Activated naive CD4-positive, alpha-beta T cell treated with anti-CD3 and anti-CD28 coated beads for 36 hours (primary cell): ENCODE results near the gene F8. TPM values are rescaled to one million over a fixed set of nuclear protein-coding genes. Genes with fewer than 3 reads are reported as not detected.
"Not testable (repeated sequence)": the region's sequence is repeated elsewhere in the genome, so short reads cannot be mapped to it uniquely, and the experiment has no call there.

Experiments used
- CTCF ChIA-PET: fragments of 350-600 bp; sonication (Branson Sonifier 250); formaldehyde crosslinking; loops from one replicate; lab custom pipeline; 2021; ENCODE audit warnings: antibody characterized with exemption; lab: Charles Lee
- DNase-seq: peaks from one replicate; pipeline ENCODE4 v3.0.0-alpha.2; 2020
- H3K27ac Mint-ChIP-seq: one replicate; pipeline ENCODE4 v1.8.0; 2021; ENCODE audit warnings: mild to moderate bottlenecking, mixed read lengths
- H3K27me3 Mint-ChIP-seq: one replicate; pipeline ENCODE4 v1.8.0; 2021; ENCODE audit warnings: low read depth, mixed read lengths
- H3K36me3 Mint-ChIP-seq: one replicate; pipeline ENCODE4 v1.8.0; 2021; ENCODE audit warnings: low read depth, mixed read lengths
- H3K4me1 Mint-ChIP-seq: one replicate; pipeline ENCODE4 v1.8.0; 2021; ENCODE audit warnings: low read depth, mixed read lengths
- H3K4me3 Mint-ChIP-seq: one replicate; pipeline ENCODE4 v1.8.0; 2021; ENCODE audit warnings: mild to moderate bottlenecking, moderate library complexity, mixed read lengths
- H3K9me3 Mint-ChIP-seq: one replicate; pipeline ENCODE4 v1.8.0; 2021; ENCODE audit warnings: mixed read lengths
- intact Hi-C: fragments of 100-400 bp; cut with micrococcal nuclease; formaldehyde crosslinking; loops from one replicate; pipeline ENCODE4 v1.15.1; 2023
- total RNA-seq, 2 experiments: library from RNA; stranded (reverse); gene quantifications; one replicate each; pipeline ENCODE4 v1.2.3, GENCODE V29; 2021

The F8 gene
- total RNA-seq, 2 experiments from 2014 or later, result 4.1 to 4.6 TPM

GRCh38 chrX:154968353-154968752 lies 54.2 kb downstream of the F8 start:
- Mint-ChIP-seq H3K27me3 (no peaks in the 10 kb centered on the region), H3K27ac (no peak overlapping the region), H3K36me3 (no peaks in the 10 kb centered on the region), H3K4me3 (no peak overlapping the region), H3K9me3 (no peaks in the 10 kb centered on the region), H3K4me1 (no peaks in the 10 kb centered on the region)
- intact Hi-C loops, result no loop called here
- no peak for DNase-seq
- CTCF ChIA-PET, result interaction anchor here (1.0 kb wide), 1 partner anchor 49 kb away, joined by 3 read pairs; no protein-coding TSS in a partner anchor

- no peaks in the 10 kb centered on the region for H3K27me3 Mint-ChIP-seq
- DNase-seq, result no peak
- intact Hi-C loops, result no loop called here
- H3K9me3 Mint-ChIP-seq, result no peaks in the 10 kb centered on the region
- H3K27ac Mint-ChIP-seq, result no peak overlapping the region
- H3K4me3 Mint-ChIP-seq, result no peak overlapping the region
- no peaks in the 10 kb centered on the region for H3K36me3 Mint-ChIP-seq
- CTCF ChIA-PET, result no interaction called here
- no peaks in the 10 kb centered on the region for H3K4me1 Mint-ChIP-seq
Observed at GRCh38 chrX:154967603-154968002, 54.9 kb downstream of the F8 start.

- CTCF ChIA-PET, result no interaction called here
- intact Hi-C loops, result no loop called here
- Mint-ChIP-seq H3K27me3 (no peaks in the 10 kb centered on the region), H3K4me1 (no peaks in the 10 kb centered on the region), H3K36me3 (no peaks in the 10 kb centered on the region), H3K27ac (no peak overlapping the region), H3K9me3 (no peaks in the 10 kb centered on the region), H3K4me3 (no peak overlapping the region)
- no peak for DNase-seq
Observed at GRCh38 chrX:154961947-154962346, 60.6 kb downstream of the F8 start.

DNA sequence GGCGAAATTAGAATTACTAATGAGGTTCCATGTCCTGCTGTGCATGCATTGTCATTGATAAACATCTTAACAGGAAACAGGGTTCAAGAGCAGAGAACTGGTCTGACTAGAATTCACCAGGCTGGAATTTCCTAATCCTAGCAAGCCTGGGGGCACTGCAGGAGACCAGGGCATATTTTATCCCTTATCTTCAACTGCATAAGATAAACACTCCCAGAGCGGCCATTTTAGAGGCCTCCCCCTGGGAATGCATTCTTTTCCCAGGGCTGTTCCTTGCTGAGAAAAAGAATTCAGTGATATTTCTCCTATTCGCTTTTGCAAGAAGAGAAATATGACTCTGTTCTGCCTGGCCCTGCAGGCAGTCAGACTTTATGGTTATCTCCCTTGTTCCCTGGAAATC lies 66.7 kb downstream of the F8 start:
- H3K36me3 Mint-ChIP-seq, H3K4me3 Mint-ChIP-seq, H3K4me1 Mint-ChIP-seq, intact Hi-C loops, DNase-seq, H3K9me3 Mint-ChIP-seq, H3K27me3 Mint-ChIP-seq, H3K27ac Mint-ChIP-seq, CTCF ChIA-PET: not testable (repeated sequence)

DNA sequence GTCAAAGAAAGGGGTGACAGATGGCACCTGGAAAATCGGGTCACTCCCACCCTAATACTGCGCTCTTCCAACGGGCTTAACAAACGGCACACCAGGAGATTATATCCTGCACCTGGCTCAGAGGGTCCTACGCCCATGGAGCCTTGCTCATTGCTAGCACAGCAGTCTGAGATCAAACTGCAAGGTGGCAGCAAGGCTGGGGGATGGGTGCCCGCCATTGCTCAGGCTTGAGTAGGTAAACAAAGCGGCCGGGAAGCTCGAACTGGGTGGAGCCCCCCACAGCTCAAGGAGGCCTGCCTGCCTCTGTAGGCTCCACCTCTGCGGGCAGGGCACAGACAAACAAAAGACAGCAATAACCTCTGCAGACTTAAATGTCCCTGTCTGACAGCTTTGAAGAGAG lies 83.3 kb downstream of the F8 start:
- H3K9me3 Mint-ChIP-seq, result not testable (repeated sequence)

GRCh38 chrX:154924771-154925170 lies 97.8 kb downstream of the F8 start:
- H3K4me3 Mint-ChIP-seq, H3K4me1 Mint-ChIP-seq, H3K36me3 Mint-ChIP-seq, H3K9me3 Mint-ChIP-seq, H3K27ac Mint-ChIP-seq, DNase-seq, H3K27me3 Mint-ChIP-seq, intact Hi-C loops, CTCF ChIA-PET: not testable (repeated sequence)

More for the DNA sequence above, 83.3 kb downstream of the F8 start:
- H3K27me3 Mint-ChIP-seq, H3K4me1 Mint-ChIP-seq, H3K36me3 Mint-ChIP-seq, DNase-seq, intact Hi-C loops, H3K27ac Mint-ChIP-seq, H3K4me3 Mint-ChIP-seq, CTCF ChIA-PET: not testable (repeated sequence)

- Mint-ChIP-seq H3K4me3 (peak overlapping the region; percentile 55), H3K4me1 (no peaks in the 10 kb centered on the region), H3K9me3 (no peaks in the 10 kb centered on the region), H3K27ac (no peak overlapping the region), H3K27me3 (no peaks in the 10 kb centered on the region), H3K36me3 (no peaks in the 10 kb centered on the region)
- CTCF ChIA-PET, result interaction anchor here (0.6 to 2.0 kb wide), 29 partner anchors 9 to 342 kb away, joined by 3 to 11 read pairs (median 4); partner anchors contain the start of gene VBP1
- intact Hi-C loops, result loop anchor here (1.0 to 5.0 kb wide), 3 partner anchors 63 to 168 kb away; no protein-coding TSS in a partner anchor
- DNase-seq, result peak; percentile 19
Observed at GRCh38 chrX:154918060-154918483, 104.5 kb downstream of the F8 start.

DNA sequence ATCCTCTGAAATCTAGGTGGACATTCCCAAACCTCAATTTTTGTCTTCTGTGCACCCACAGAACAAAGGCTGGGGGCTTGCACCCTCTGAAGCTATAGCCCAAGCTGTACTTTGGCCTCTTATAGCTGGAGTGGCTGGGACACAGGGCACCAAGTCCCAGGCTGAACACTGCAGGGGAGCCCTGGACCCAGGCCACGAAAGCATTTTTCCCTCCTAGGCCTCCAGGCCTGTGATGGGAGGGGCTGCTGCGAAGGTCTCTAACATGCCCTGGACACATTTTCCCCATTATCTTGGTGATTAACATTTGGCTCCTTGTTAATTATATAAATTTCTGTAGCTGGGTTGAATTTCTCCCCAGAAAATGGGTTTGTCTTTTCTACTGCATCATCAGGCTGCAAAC lies 108.5 kb downstream of the F8 start:
- Mint-ChIP-seq H3K9me3 (no peaks in the 10 kb centered on the region), H3K4me1 (no peaks in the 10 kb centered on the region), H3K36me3 (no peaks in the 10 kb centered on the region), H3K4me3 (no peak overlapping the region), H3K27ac (no peak overlapping the region), H3K27me3 (peaks cover 2% of the 10 kb centered on the region)
- no peak for DNase-seq
- CTCF ChIA-PET, result interaction anchor here (0.5 kb wide), 1 partner anchor 65 kb away, joined by 3 read pairs; no protein-coding TSS in a partner anchor
- intact Hi-C loops, result no loop called here

DNA sequence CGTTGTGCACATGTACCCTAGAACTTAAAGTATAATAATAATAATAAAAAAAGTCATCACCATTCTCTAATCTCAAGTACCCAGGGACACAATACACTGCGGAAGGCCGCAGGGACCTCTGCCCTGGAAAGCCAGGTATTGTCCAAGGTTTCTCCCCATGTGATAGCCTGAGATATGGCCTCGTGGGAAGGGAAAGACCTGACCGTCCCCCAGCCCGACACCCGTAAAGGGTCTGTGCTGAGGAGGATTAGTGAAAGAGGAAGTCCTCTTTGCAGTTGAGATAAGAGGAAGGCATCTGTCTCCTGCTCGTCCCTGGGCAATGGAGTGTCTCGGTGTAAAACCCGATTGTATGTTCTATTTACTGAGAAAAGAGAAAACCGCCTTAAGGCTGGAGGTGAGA lies 112.0 kb downstream of the F8 start:
- DNase-seq, H3K4me1 Mint-ChIP-seq, intact Hi-C loops, H3K36me3 Mint-ChIP-seq, H3K27ac Mint-ChIP-seq, H3K27me3 Mint-ChIP-seq, CTCF ChIA-PET, H3K4me3 Mint-ChIP-seq, H3K9me3 Mint-ChIP-seq: not testable (repeated sequence)

DNA sequence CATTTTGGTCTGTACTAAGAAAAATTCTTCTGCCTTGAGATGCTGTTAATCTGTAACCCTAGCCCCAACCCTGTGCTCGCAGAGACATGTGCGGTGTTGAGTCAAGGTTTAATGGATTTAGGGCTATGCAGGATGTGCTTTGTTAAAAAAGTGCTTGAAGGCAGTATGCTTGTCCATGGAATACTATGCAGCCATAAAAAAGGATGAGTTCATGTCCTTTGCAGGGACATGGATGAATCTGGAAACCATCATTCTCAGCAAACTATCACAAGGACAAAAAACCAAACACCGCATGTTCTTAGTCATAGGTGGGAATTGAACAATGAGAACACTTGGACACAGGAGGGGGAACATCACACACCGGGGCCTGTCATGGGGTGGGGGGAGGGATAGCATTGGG lies 112.5 kb downstream of the F8 start:
- H3K36me3 Mint-ChIP-seq, H3K27ac Mint-ChIP-seq, H3K4me1 Mint-ChIP-seq, intact Hi-C loops, H3K4me3 Mint-ChIP-seq, DNase-seq, CTCF ChIA-PET, H3K9me3 Mint-ChIP-seq, H3K27me3 Mint-ChIP-seq: not testable (repeated sequence)

DNA sequence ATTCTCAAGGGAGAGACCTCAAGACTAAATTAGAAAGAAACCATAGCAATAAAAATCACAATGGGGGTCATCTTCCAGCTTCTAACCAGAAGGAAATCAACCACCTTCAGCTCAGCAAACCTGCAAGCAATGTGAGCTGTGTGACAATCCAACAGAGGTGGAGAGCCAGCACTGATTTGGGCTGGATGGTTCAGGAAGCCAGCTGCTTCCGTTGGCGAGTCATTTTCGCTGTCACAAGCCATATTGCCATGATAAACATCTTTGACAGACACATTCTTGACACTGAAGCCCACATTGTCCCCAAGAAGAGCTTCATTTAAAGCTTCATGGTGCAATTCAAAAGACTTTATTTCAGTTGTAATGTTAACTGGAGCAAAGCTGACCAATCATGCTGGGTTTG lies 113.7 kb downstream of the F8 start:
- H3K27ac Mint-ChIP-seq, result no peak overlapping the region
- H3K4me1 Mint-ChIP-seq, result no peaks in the 10 kb centered on the region
- intact Hi-C loops, result no loop called here
- no peak overlapping the region for H3K4me3 Mint-ChIP-seq
- H3K27me3 Mint-ChIP-seq, result peaks cover 2% of the 10 kb centered on the region
- H3K36me3 Mint-ChIP-seq, result no peaks in the 10 kb centered on the region
- CTCF ChIA-PET, result interaction anchor here (1.7 kb wide), 1 partner anchor 9 kb away, joined by 10 read pairs; no protein-coding TSS in a partner anchor
- H3K9me3 Mint-ChIP-seq, result no peaks in the 10 kb centered on the region
- no peak for DNase-seq

- CTCF ChIA-PET, result no interaction called here
- Mint-ChIP-seq H3K4me1 (no peaks in the 10 kb centered on the region), H3K9me3 (no peaks in the 10 kb centered on the region)
Observed at GRCh38 chrX:154902408-154902807, 120.1 kb downstream of the F8 start.

DNA sequence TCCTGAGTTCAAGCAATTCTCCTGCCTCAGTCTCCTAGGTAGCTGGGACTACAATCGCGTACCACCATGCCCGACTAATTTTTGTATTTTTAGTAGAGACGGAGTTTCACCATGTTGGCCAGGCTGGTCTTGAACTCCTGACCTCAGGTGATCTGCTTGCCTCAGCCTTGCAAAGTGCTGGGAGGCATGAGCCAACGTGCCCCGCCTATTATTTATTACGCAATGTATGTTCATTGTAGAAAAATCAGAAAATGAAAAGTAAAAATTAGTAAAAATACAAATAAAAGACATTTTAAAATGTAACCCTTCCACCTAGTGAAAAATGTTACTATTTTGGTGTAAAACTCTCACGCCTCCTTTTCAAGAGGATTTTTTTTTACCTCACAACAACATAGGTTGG lies 122.2 kb downstream of the F8 start:
- no peak overlapping the region for H3K4me3 Mint-ChIP-seq
- CTCF ChIA-PET, result interaction anchor here (1.3 kb wide), 1 partner anchor 17 kb away, joined by 5 read pairs; no protein-coding TSS in a partner anchor

More at GRCh38 chrX:154902408-154902807, 120.1 kb downstream of the F8 start:
- H3K4me3 Mint-ChIP-seq, result no peak overlapping the region
- H3K27ac Mint-ChIP-seq, result no peak overlapping the region
- H3K27me3 Mint-ChIP-seq, result no peaks in the 10 kb centered on the region
- intact Hi-C loops, result no loop called here
- no peaks in the 10 kb centered on the region for H3K36me3 Mint-ChIP-seq
- no peak for DNase-seq

More for the DNA sequence above, 122.2 kb downstream of the F8 start:
- DNase-seq, result no peak
- no peaks in the 10 kb centered on the region for H3K4me1 Mint-ChIP-seq
- H3K9me3 Mint-ChIP-seq, result no peaks in the 10 kb centered on the region
- H3K27ac Mint-ChIP-seq, result no peak overlapping the region
- no peaks in the 10 kb centered on the region for H3K27me3 Mint-ChIP-seq
- H3K36me3 Mint-ChIP-seq, result no peaks in the 10 kb centered on the region
- intact Hi-C loops, result no loop called here
